ENCODE results near the gene IGLON5.

- TF ChIP-seq CTCF (IDR thresholded peaks at IDR 0.05): no peak
- TF ChIP-seq POLR2A (IDR thresholded peaks at IDR 0.05): no peak
Measured at GRCh38 chr19:51271067-51271466, 40.4 kb upstream of the IGLON5 start.

Data from testis (tissue), 2 donors.